Coronary artery (tissue), 2 donors: Measurements from ENCODE around the gene TBX18.

ENCODE experiments used
- DNase-seq: peaks from one replicate; pipeline ENCODE4 v3.0.0-alpha.2; 2017; ENCODE audit warnings: low spot score
- H3K27ac ChIP-seq, 2 donors: fragments of 200-600 bp; sonication (generic); one replicate each; pipeline ENCODE4 v1.5.1; 2016 to 2019
- H3K4me3 ChIP-seq: fragments of 200-600 bp; sonication (generic); 2 replicates; pipeline ENCODE4 v1.5.1; 2016; ENCODE audit warnings: mild to moderate bottlenecking, moderate library complexity
- TF ChIP-seq, protein P1 (sequence below): fragments of 200-600 bp; sonication (generic); IDR thresholded peaks from one replicate; pipeline ENCODE4 v1.5.1; 2019; ENCODE audit warnings: antibody characterized with exemption

Gene TBX18

GRCh38 chr6:84773431-84774156 is 9.2 kb upstream of the TBX18 start:
- DNase-seq, result peak; percentile 87
- H3K4me3 ChIP-seq, result peak overlapping the region; percentile 78
- TF ChIP-seq, protein P1, sequence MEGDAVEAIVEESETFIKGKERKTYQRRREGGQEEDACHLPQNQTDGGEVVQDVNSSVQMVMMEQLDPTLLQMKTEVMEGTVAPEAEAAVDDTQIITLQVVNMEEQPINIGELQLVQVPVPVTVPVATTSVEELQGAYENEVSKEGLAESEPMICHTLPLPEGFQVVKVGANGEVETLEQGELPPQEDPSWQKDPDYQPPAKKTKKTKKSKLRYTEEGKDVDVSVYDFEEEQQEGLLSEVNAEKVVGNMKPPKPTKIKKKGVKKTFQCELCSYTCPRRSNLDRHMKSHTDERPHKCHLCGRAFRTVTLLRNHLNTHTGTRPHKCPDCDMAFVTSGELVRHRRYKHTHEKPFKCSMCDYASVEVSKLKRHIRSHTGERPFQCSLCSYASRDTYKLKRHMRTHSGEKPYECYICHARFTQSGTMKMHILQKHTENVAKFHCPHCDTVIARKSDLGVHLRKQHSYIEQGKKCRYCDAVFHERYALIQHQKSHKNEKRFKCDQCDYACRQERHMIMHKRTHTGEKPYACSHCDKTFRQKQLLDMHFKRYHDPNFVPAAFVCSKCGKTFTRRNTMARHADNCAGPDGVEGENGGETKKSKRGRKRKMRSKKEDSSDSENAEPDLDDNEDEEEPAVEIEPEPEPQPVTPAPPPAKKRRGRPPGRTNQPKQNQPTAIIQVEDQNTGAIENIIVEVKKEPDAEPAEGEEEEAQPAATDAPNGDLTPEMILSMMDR, result no peak
- peak overlapping the region; percentile 83 to 92 for H3K27ac ChIP-seq

DNA sequence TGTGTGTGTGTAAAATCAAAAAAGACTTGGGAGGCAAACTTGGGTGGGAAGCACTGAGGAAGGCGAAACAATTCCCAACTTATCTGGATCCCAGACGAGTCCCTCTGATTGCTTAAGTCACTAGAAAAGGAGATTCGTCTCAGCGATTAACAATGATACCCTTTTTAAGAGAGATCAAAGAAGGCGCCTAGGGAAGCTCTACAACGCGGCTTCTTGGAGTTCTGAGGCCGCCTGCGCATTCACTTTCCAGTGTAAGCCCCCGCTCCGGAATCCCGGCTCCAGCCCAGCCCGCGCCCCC is 8.7 kb upstream of the TBX18 start:
- Histone ChIP-seq H3K4me3 (peak overlapping the region; percentile 78), H3K27ac (peak overlapping the region; percentile 83 to 92)
- TF ChIP-seq, protein P1, result no peak
- DNase-seq, result no peak

DNA sequence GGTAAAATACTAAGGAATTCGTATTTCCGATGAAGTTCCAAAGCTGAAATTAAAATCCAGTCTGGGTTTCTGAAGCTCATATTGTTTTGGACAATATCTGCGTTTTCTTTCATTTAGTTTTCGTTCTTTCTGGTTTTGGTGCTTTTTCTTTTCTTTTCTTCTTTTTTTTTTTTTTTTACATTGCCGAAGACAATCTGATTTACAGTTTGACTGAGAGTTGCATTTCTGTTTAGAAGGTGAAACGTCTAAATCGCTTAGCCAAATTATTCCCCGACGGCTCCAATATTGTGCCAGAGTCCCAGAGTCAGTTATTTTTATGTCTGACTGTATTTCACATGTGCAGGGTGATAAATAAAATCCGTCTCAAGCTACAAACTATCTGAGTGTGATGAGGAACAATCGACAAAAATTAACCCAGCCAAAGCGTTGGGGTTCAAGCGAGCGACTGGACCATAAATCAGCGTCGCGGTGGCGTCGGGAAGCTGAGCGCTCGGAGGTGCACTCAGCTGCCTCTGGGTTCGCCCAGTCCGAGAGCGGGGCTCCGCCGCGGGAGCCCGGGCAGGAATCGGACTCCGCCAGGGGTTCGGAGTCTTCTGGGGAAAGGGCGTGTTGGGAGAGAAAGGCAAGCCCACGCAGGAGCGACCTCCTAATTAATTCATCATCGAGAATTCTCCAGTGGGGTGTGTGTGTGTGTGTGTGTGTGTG is 8.2 kb upstream of the TBX18 start:
- Histone ChIP-seq H3K27ac (peak overlapping the region; percentile 83 to 92), H3K4me3 (peak overlapping the region; percentile 78)
- no peak for DNase-seq
- TF ChIP-seq, protein P1, result no peak

- H3K4me3 ChIP-seq, result peak overlapping the region; percentile 78
- TF ChIP-seq, protein P1, result no peak
- peak overlapping the region; percentile 83 to 92 for H3K27ac ChIP-seq
- DNase-seq, result no peak
Measured at GRCh38 chr6:84771756-84772356, 7.5 kb upstream of the TBX18 start.

DNA sequence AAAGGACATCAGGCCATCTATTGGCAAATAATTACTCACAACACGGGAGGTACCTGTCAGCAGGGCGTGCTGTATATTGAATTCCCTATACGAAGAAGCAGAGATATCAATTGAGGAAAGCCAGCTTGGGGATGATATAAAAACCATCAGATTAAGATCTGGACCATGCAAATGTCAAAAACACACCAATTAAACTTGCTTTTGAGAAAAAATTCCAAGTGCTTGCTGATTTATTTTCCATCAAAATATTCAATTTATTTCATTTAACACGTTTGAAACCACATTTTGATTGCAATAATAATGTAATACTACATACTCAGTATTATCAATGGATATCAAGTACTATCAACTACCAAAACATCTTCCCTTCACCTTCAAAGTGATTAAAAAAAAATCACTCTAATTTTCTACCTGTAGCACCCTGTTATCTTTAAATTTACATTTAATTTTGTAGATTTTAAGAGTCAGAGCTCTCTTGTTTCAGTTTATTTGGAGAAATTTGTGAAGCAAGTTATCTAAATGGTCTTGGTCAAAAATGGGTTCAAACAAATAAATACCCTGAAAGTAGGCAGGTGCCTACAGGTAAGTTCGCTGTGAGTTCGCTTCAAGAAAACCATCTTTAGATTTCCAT is 6.8 kb upstream of the TBX18 start:
- no peak for DNase-seq
- H3K4me3 ChIP-seq, result peak overlapping the region; percentile 78
- TF ChIP-seq, protein P1, result no peak
- peak overlapping the region; percentile 83 to 92 for H3K27ac ChIP-seq

DNA sequence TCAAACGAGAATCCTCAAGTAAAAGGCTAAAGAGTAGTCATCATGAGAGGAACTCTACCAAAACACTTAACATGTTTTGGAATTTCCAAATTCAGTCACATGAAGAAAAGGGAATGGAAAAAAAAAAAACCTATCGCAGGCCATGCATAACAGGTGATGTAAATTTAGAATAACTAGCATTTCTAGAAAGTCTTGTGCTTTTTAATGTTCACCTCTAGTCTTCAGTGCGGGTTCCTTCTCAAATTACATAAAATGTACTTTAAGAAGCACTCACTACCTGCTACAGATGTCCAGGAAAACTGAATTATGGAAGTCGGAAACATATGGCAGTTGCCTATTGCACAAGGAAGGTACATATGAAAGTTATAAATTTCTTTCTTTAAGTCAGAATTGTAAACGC is 6.1 kb upstream of the TBX18 start:
- DNase-seq, result no peak
- peak overlapping the region; percentile 51 to 83 for H3K27ac ChIP-seq
- TF ChIP-seq, protein P1, result no peak
- H3K4me3 ChIP-seq, result peak overlapping the region; percentile 78
